Measurements from ENCODE around the gene HSD17B11. TPM values are rescaled to one million over a fixed set of nuclear protein-coding genes. Genes with fewer than 3 reads are reported as not detected.
"Not testable (repeated sequence)": the region's sequence is repeated elsewhere in the genome, so short reads cannot be mapped to it uniquely, and the experiment has no call there.

The HSD17B11 gene
- total and polyA plus RNA-seq, 10 donors = 27.0 to 121 (median 54.0) TPM

- no peak for DNase-seq
- Histone ChIP-seq H3K27ac (peak overlapping the region in 6 of 8 donors; percentile 89 to 96 (median 92)), H3K36me3 (no peaks in the 10 kb centered on the region), H3K27me3 (replicated peaks in 1 of 7) (no peaks in the 10 kb centered on the region), H3K9me3 (peaks cover 0 to 6% (median 0%) of the 10 kb centered on the region in 8 donors), H3K4me1 (peaks cover 19 to 44% (median 40%) of the 10 kb centered on the region in 6 donors), H3K4me3 (peak overlapping the region in 3 of 8 donors; percentile 63 to 86 (median 64))
- intact Hi-C loops (cut with DNase I; ENCODE audit: low total_unique reads) = no loop called here
- TF ChIP-seq POLR2A (IDR thresholded peaks at IDR 0.05) (no peak), CTCF (IDR thresholded peaks at IDR 0.05 in 8 of 11, conservative IDR thresholded peaks at IDR 0.05 in 3 of 11) (no peak)
- WGBS, 5 donors = 73 to 94% (median 90%) methylated on average over 3 of the region's 3 CpGs
Measured at GRCh38 chr4:87392183-87392582, 1.2 kb upstream of the HSD17B11 start.

GRCh38 chr4:87391576-87392054 lies 627 bp upstream of the HSD17B11 start:
- no peak for DNase-seq
- H3K36me3 ChIP-seq = no peaks in the 10 kb centered on the region
- TF ChIP-seq POLR2AphosphoS5 (IDR thresholded peaks at IDR 0.05) (no peak), POLR2A (IDR thresholded peaks at IDR 0.05) (no peak), CTCF (IDR thresholded peaks at IDR 0.05 in 8 of 11, conservative IDR thresholded peaks at IDR 0.05 in 3 of 11) (peak in 1 of 11 experiments; percentile 1)
- peaks cover 0 to 6% (median 0%) of the 10 kb centered on the region in 8 donors for H3K9me3 ChIP-seq
- H3K4me1 ChIP-seq = peaks cover 19 to 49% (median 45%) of the 10 kb centered on the region in 6 donors
- H3K27me3 ChIP-seq (replicated peaks in 1 of 7) = no peaks in the 10 kb centered on the region
- peak overlapping the region; percentile 88 to 96 (median 90) for H3K27ac ChIP-seq
- H3K4me3 ChIP-seq = peak overlapping the region; percentile 46 to 86 (median 66)
- intact Hi-C loops (cut with DNase I; ENCODE audit: low total_unique reads) = no loop called here
- 12 to 27% (median 19%) methylated on average over 16 of the region's 16 CpGs for WGBS, 5 donors

GRCh38 chr4:87390551-87390890 lies 467 bp downstream of the HSD17B11 start:
- Histone ChIP-seq H3K36me3 (no peaks in the 10 kb centered on the region), H3K27ac (peak overlapping the region; percentile 88 to 96 (median 90)), H3K4me3 (peak overlapping the region; percentile 46 to 86 (median 66)), H3K27me3 (replicated peaks in 1 of 7) (no peaks in the 10 kb centered on the region), H3K4me1 (peaks cover 19 to 60% (median 46%) of the 10 kb centered on the region in 6 donors), H3K9me3 (peaks cover 0 to 6% (median 0%) of the 10 kb centered on the region in 8 donors)
- DNase-seq = no peak
- intact Hi-C loops (cut with DNase I; ENCODE audit: low total_unique reads) = no loop called here
- TF ChIP-seq CTCF (IDR thresholded peaks at IDR 0.05 in 8 of 11, conservative IDR thresholded peaks at IDR 0.05 in 3 of 11) = no peak
- no peak for TF ChIP-seq POLR2AphosphoS5 (IDR thresholded peaks at IDR 0.05)
- TF ChIP-seq POLR2A (IDR thresholded peaks at IDR 0.05) = no peak

GRCh38 chr4:87390055-87390454 lies 933 bp downstream of the HSD17B11 start:
- H3K27me3 ChIP-seq (replicated peaks in 1 of 7); intact Hi-C loops (cut with DNase I; ENCODE audit: low total_unique reads); H3K36me3 ChIP-seq; H3K9me3 ChIP-seq: not testable (repeated sequence)
- WGBS, 5 donors = 58 to 88% (median 69%) methylated on average over 20 of the region's 20 CpGs
- DNase-seq = peak; percentile 81
- H3K4me1 ChIP-seq = peaks cover 19 to 65% (median 46%) of the 10 kb centered on the region in 6 donors
- peak overlapping the region; percentile 46 to 86 (median 66) for H3K4me3 ChIP-seq
- H3K27ac ChIP-seq = peak overlapping the region in 7 of 8 donors; percentile 88 to 96 (median 91)
